Stimulated activated CD4-positive, alpha-beta T cell treated with anti-CD3 and anti-CD28 coated beads, Interleukin-1b, Interleukin-23, amount 100 ng/mL, for 4 hours (primary cell): Measurements from ENCODE around the gene CAMK1D.

ENCODE experiments used
- DNase-seq, 2 donors: peaks; one replicate each; pipeline ENCODE4 v3.0.0-alpha.2; 2020; ENCODE audit warnings: low read depth in 2 of 2

Gene CAMK1D

DNA sequence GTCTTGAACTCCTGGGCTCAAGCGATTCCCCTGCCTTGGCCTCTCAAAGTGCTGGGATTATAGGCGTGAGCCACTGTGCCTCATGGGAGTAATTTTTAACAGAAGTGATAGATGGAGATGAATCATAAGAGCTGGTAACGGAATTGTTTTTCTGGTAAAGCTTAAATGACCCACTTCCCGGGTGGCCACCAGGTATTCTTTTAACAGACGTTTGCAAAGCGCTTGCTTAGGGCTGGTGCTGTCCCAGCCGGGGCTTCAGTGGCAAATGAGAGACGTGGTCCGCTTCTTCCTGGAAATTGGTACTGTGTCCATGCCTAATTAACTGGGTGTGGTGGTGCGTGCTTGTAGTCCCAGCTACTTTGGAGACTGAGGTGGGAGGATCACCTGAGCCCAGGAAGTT is 23.5 kb downstream of the CAMK1D start:
- no peak for DNase-seq

- no peak for DNase-seq
These were observed 25.7 kb downstream of the CAMK1D start for GRCh38 chr10:12375076-12375504.

DNA sequence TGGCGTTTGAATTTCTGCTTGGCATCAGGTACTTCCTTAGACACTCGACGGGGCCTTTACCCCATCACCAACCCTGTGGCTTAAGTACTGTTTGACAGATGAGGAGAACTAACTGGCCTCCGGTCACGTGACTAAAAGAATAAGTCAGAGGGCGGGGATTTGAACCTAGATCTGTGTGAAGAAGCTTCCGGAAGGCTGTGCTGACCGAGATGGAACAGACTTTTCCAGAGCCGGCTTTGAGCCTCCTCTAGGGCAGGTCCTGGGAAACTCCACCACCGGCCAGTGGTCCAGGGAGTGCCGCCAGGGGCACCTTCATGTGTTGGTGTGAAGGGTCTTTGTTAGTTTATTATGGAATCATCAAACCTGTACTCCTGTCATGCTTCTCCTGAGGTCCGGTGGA is 26.9 kb downstream of the CAMK1D start:
- DNase-seq, result no peak

DNA sequence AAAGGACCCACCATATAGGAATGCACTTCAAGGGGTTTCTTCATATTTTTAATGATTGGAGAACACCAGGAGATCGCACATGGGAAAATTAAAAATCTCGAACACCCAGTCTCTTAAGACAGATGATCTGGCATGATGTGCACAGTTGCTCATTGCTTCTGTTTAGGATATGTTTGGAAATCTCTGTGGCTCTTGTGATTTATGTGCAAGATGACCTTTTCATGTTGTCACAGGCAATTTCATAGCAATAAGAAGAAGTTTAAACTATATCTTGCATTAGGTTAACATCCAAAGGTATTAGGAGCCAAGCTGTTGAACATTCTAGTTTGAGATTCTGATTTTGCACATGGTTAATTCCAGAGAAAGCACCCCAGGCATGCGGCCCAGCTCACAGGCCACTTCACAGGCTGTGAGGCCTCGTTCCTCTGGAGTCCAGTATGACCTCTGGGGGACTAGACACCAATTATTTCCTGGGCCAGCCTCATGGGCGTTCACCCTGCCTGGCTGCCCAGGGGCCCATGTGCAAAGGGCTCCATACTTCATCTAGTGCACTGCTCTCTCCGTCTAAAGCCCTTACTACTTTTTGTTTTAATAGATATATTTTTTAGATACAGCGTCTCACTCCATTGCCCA is 28.4 kb downstream of the CAMK1D start:
- no peak for DNase-seq

DNA sequence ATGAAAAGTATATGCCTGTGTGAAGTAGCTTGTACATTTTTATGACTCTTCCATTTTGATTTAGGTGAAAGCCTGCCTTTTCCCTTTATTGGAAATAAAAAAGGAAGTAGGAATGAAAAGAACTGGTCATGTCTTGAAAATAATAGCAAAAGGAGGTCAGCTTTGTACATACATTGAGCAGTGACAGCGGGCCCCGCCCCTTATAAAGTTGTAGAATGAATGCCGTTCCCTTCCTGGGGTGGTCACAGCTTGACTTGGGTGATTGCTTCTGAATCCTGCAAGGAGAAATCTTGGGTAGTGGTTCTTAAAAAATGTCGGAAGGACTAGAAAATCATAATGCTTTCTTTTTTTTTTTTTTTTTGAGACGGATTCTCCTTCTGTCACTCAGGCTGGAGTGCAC is 31.7 kb downstream of the CAMK1D start:
- DNase-seq, result no peak

DNA sequence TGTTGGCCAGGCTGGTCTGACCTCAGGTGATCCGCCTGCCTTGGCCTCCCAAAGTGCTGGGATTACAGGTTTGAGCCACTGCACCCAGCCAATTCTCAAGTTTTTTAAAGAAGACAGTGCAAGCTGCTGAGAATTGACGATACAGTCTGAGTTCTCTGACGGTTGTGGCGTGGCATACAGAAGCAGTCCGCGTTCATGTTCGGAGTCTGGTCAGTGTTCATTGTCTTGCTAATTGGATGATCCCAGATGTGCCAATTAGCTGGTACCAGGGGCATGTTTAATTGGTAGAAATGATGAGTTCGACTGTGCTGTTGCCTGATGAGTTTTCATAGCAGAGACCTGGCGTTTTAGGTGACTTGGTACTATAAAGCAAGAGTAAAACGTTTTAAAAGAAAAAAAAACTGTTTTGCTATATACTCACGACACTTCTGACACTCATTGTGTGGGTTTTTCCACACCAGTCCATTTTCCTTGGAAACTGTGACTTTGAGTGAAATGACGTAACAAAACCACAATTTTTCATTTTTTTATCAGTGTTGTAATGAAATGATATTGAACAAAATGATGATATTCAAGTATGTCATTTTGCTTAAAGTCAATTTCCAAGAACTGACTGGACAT is 32.3 kb downstream of the CAMK1D start:
- no peak for DNase-seq

DNA sequence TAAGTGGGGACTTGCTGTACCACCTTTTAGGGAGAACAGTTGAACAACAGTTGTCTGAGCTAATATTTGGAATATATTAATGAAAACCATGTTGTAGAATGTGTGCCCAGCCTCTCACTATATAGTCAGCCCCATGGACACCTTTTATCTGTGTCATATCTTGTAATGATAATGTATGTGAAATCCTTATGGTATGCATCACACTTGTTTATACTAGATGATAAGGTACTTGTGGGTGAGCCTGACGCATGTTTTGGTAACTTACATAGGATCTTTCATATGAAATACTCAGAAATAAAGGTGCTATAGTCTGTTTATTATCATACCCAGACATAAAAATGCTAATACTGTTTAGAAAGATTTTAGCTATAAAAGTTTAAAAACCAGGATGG is 32.8 kb downstream of the CAMK1D start:
- DNase-seq, result no peak

DNA sequence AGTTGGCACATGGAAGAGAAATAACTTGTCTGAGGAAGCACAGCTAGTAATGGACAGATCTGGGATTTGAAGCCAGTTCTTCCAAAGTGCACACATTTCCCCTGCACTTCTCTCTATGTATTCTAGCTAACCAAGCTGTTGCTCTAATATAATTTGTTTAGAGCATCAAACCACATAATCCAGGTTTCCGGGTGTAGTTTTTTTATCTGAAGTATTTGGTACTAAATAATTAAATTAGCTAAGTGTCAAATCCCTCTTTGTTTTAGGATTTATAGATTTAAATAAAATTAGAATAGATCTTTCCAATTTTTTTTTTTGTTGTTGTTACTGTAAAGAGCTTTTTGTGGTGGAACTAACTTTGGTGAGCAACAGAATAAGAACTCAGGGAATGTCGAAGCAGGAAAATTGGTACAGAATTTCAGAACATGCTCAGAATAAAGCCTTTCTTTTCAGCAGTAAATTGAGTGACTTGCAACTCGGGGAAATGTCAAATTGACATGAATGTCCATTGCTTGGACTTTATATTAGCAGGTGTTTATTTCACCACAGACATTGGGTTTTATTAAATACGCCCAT is 33.7 kb downstream of the CAMK1D start:
- DNase-seq, result no peak

DNA sequence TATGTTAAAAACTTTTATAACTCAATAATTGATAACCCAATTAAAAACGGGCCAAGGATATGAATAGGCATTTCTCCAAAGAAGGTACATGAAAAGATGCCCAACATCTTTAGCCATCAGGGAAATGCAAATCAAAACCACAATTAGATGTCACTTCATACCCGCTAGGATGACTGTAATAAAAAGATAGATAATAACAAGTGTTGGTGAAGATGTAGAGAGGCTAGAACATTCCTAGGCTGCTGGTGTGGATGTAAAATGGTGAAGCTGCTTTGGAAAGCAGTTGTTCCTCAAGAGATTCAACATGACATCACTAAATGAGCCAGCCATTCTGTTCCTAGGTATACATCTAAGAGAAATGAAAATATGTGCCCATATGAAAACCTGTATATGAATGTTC is 35.6 kb downstream of the CAMK1D start:
- no peak for DNase-seq

GRCh38 chr10:12387561-12388210 is 38.3 kb downstream of the CAMK1D start:
- DNase-seq, result no peak

- no peak for DNase-seq
These were observed 39.3 kb downstream of the CAMK1D start for GRCh38 chr10:12388671-12389070.

- no peak for DNase-seq
These were observed 39.9 kb downstream of the CAMK1D start for GRCh38 chr10:12389154-12389734.

DNA sequence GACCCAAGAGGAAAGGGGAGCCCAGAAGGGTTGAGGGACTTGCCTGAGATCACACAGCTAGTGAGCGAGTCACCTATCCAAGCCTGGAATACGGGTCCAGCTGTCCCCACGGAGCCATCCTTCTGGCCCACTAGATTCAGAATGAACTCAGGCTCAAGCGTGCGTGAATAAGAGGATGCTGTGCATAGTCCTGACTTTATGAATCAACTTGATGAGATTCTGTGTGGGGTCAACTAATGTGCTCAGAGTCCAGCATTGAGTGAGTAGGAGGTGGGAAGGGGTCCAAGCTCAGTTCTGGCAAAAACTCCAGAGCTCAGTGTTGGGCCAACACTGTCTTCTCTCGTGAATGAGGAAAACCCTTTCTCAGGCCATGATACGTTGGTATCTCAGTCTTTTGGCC is 41.4 kb downstream of the CAMK1D start:
- DNase-seq, result no peak

DNA sequence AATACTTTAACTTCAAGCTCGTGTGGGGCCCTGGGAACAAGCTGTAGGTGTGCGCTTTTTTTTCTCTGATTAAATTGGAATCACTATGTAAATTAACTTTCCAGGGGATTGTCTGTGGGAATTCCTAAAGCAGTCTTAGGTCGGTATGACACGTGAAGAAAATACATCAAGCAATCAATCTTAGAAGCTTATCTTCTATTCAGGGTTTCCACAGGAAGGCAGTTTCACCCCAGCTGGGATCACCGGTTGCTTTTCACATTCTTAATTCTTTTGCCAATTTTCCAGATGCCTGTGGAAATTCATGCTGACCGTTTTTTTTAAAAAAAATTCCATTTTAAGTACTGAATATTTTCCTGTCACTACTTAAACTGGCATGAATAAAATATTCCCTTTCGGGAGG is 41.9 kb downstream of the CAMK1D start:
- no peak for DNase-seq

- no peak for DNase-seq
These were observed 44.5 kb downstream of the CAMK1D start for GRCh38 chr10:12393831-12394230.

DNA sequence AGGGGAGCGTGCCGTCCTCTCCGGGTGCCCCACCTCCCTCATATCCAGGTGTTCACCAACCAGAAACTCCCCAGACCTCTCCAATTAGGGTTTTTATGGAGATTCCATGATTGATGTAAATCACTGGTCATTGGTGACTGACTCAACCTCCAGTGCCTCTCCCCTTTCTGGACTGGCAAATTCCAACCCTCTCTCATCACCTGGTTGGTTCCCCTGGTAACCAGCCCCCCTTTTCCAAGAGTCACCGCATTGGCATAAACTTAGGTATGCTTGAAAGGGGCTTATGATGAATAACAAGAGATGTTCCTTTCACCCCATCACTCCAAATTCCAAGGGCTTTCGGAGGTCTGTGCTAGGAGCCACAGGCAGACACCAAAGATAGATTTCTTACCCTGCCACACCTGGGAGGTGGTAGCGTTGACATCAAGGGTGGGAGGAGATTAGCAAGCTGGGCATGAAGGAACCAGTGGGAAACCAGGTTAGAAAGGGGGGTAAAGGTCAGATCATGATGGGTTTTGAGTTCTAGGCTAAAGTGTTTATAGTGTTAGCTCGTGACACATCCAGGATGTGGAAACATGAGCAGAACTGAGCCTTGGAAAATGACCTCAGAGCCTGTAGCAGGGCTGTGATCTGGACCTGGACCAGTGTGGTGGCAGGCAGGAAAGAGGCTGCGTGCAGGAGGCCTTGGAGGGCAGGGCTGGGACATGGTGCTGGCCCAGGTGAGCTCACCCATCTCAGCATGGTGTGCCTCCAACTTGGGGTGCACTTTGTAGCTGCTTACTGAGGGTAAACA is 45.1 kb downstream of the CAMK1D start:
- DNase-seq, result no peak

DNA sequence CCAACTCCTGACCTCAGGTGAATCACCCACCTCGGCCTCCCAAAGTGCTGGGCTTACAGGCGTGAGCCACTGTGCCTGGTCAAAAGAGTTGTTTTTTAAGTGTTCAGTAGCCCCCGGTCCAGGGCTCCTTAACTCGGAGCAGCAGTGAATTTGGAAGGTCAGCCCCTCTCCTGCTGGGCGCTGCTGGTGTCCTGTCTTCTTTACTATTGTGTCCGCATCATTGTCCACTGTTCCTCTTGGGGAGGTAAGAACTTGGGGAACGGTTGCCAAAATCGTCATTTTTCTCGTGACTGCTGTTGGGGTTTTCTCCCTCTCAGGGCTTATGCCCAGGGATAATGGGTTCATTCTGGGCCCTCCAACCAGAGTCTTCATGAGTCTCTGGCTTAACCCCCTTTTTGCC is 46.7 kb downstream of the CAMK1D start:
- no peak for DNase-seq

- no peak for DNase-seq
These were observed 47.2 kb downstream of the CAMK1D start for GRCh38 chr10:12396567-12396966.

DNA sequence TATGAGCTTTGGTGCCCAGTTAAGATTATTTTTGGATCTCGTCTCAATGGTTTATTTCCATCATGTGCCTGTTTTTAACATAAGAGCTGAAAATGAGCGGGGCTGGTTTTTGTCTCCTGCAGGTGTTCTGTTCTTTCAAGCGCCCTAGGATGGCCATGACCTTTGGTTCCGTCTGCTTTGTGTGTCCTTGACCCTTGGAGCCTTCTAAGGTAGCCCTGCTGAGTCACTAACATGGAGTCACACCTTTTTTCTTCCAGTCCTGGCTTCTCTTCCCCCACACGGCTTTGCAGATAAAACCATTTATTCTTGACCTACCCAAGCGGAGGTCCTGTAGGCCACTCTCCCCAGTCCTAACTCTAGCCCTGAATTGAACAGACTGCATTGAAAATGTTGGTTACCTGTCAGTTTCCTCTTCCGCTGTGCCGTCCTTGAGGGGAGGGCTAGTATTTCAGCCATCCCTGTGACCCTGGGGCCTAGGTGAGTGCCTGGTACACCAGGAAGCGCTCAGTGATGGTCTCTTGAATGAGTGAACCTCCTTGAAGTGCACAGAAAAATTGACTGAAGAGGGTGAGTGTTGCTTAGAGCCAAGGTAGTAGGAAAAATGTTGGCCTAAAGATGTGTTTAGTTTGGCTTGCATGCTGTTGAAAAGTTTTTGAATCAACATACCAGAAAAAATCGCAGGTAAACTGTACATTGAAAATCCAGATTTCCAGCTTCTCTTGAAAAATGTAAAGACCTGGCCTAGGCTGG is 48.0 kb downstream of the CAMK1D start:
- DNase-seq, result no peak

- no peak for DNase-seq
These were observed 48.6 kb downstream of the CAMK1D start for GRCh38 chr10:12397941-12398340.

DNA sequence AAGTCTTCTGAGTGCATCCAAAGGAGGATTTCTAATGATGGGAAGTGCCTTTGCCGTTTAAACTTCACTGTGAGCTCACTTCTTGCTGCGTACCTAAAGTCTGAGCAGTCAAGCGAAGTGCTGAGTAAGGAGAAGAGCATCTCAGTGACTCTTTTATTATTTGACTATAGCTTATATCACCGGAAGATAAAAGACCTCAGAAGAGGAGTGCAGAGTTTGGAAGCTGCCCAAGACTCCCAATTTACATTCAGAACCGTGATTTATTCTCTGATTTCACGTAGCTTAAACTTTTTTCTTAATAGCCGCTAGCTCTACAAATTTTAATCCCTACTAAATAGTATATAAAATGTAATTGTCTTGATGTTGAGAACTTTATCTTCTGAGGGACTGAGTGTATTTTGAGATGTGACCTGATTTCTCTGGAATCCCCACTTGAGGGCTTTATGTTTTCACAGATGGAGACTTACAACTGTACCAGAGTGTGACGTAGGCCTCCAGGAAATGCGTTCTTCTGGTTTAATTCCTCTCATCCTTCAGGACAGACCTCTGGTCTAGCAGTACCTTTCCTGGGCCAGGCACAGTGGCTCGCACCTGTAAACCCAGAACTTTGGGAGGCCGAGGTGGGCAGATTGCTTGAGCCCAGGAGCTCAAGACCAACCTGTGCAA is 51.1 kb downstream of the CAMK1D start:
- DNase-seq, result no peak
